Astrocyte (in vitro differentiated cells and primary cell): ENCODE measurements around the gene RANBP2. TPM values are rescaled to one million over a fixed set of nuclear protein-coding genes. Genes with fewer than 3 reads are reported as not detected.
"Not testable (repeated sequence)": the region's sequence is repeated elsewhere in the genome, so short reads cannot be mapped to it uniquely, and the experiment has no call there.

ENCODE experiments used
- DNase-seq: peaks from one replicate; pipeline ENCODE4 v3.0.0-alpha.2; 2010; ENCODE audit warnings: low read depth
- FAIRE-seq: peaks from 2 replicates; lab custom pipeline; 2011; peaks lifted over from hg19 to GRCh38; lab: Jason Lieb, UNC
- H2AFZ ChIP-seq: 2 replicates; pipeline ENCODE4 v1.6.0; 2012; ENCODE audit warnings: low read depth, low read length, inconsistent platforms
- H3K27ac ChIP-seq: 2 replicates; pipeline ENCODE4 v1.5.1; 2011; ENCODE audit warnings: low read depth, low read length, inconsistent platforms
- H3K27me3 ChIP-seq: 2 replicates; pipeline ENCODE4 v1.6.0; 2011; ENCODE audit warnings: low read length, inconsistent platforms; ENCODE audit not compliant: insufficient read depth
- H3K36me3 ChIP-seq: 2 replicates; pipeline ENCODE4 v1.5.1; 2011; ENCODE audit warnings: low read length, inconsistent platforms; ENCODE audit not compliant: insufficient read depth
- H3K4me1 ChIP-seq: 2 replicates; pipeline ENCODE4 v1.5.1; 2011; ENCODE audit warnings: low read length, inconsistent platforms; ENCODE audit not compliant: insufficient read depth
- H3K4me2 ChIP-seq: 2 replicates; pipeline ENCODE4 v1.6.0; 2012; ENCODE audit warnings: low read length, inconsistent platforms
- H3K4me3 ChIP-seq: 2 replicates; pipeline ENCODE4 v1.5.1; 2011; ENCODE audit warnings: low read depth, mild to moderate bottlenecking, low read length, inconsistent platforms; ENCODE audit not compliant: insufficient read depth
- H3K79me2 ChIP-seq: 2 replicates; pipeline ENCODE4 v1.6.0; 2012; ENCODE audit warnings: mild to moderate bottlenecking, low read length, inconsistent platforms; ENCODE audit not compliant: insufficient read depth
- H3K9ac ChIP-seq: 2 replicates; pipeline ENCODE4 v1.6.0; 2012; ENCODE audit warnings: mild to moderate bottlenecking, low read length, inconsistent platforms
- H3K9me3 ChIP-seq: 2 replicates; pipeline ENCODE4 v1.5.1; 2012; ENCODE audit warnings: low read depth, mild to moderate bottlenecking, low read length, inconsistent platforms; ENCODE audit not compliant: insufficient read depth
- H4K20me1 ChIP-seq: 2 replicates; pipeline ENCODE4 v1.6.0; 2012; ENCODE audit warnings: low read length, inconsistent platforms; ENCODE audit not compliant: insufficient read depth
- H3K27ac Mint-ChIP-seq: one replicate; pipeline ENCODE4 v1.8.0; 2021; ENCODE audit warnings: mild to moderate bottlenecking, mixed read lengths; ENCODE audit not compliant: unreplicated experiment
- H3K27me3 Mint-ChIP-seq: one replicate; pipeline ENCODE4 v1.8.0; 2021; ENCODE audit warnings: low read depth, mixed read lengths; ENCODE audit not compliant: unreplicated experiment
- H3K36me3 Mint-ChIP-seq: one replicate; pipeline ENCODE4 v1.8.0; 2021; ENCODE audit warnings: low read depth, mixed read lengths; ENCODE audit not compliant: unreplicated experiment
- H3K4me1 Mint-ChIP-seq: one replicate; pipeline ENCODE4 v1.8.0; 2021; ENCODE audit warnings: low read depth, mixed read lengths; ENCODE audit not compliant: unreplicated experiment
- H3K4me3 Mint-ChIP-seq: one replicate; pipeline ENCODE4 v1.8.0; 2021; ENCODE audit warnings: mild to moderate bottlenecking, moderate library complexity, mixed read lengths; ENCODE audit not compliant: unreplicated experiment
- H3K9me3 Mint-ChIP-seq: one replicate; pipeline ENCODE4 v1.8.0; 2021; ENCODE audit warnings: mild to moderate bottlenecking, mixed read lengths; ENCODE audit not compliant: unreplicated experiment
- EZH2 ChIP-seq: IDR thresholded peaks from 2 replicates; pipeline ENCODE4 v1.6.1; 2012; ENCODE audit warnings: mild to moderate bottlenecking, low read length, inconsistent platforms; ENCODE audit not compliant: insufficient read depth
- total RNA-seq: library from RNA; stranded (reverse); gene quantifications from 2 replicates; pipeline ENCODE4 v1.2.1, GENCODE V29; 2021
- TF ChIP-seq, protein P1 (sequence below): IDR thresholded peaks from 2 replicates; pipeline ENCODE4 v1.5.1; 2011; ENCODE audit warnings: low read depth, mild to moderate bottlenecking, inconsistent platforms, low read length, moderate library complexity; ENCODE audit not compliant: insufficient read depth

The RANBP2 gene
- total RNA-seq, 1 donor from 2014 or later, result 75.4 TPM

DNA sequence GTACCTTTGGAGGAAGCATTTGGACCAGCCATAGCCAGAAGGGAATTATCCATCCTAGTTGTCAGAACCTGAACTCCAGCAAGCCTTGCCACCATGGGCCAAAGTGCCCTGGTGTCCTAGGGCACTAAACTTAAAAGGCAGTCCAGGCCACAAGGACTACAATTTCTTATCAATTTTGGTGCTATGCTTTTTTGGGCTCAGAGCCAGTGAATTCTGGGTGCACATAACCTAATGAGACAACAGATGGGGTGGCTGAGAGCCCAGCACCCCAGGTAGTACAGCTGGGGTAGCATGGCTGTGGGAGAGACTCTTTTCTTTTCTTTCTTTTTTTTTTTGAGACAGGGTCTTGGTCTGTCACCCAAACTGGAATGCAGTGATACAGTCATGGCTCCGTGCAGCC is 14.4 kb upstream of the RANBP2 start:
- Mint-ChIP-seq H3K4me3 (no peak overlapping the region), H3K9me3 (no peaks in the 10 kb centered on the region), H3K36me3 (peaks cover 14% of the 10 kb centered on the region), H3K4me1 (no peaks in the 10 kb centered on the region), H3K27me3 (no peaks in the 10 kb centered on the region), H3K27ac (no peak overlapping the region)
- no peaks in the 10 kb centered on the region for H4K20me1 ChIP-seq
- no peak overlapping the region for H3K9ac ChIP-seq
- H3K4me2 ChIP-seq, result no peak overlapping the region
- FAIRE-seq (no peak), DNase-seq (no peak)
- no peaks in the 10 kb centered on the region for H3K79me2 ChIP-seq
- no peaks in the 10 kb centered on the region for H3K9me3 ChIP-seq
- H3K4me1 ChIP-seq, result no peaks in the 10 kb centered on the region
- H3K27me3 ChIP-seq, result no peaks in the 10 kb centered on the region
- H3K4me3 ChIP-seq, result no peak overlapping the region
- H2AFZ ChIP-seq, result no peak overlapping the region
- H3K36me3 ChIP-seq, result no peaks in the 10 kb centered on the region
- TF ChIP-seq, protein P1, sequence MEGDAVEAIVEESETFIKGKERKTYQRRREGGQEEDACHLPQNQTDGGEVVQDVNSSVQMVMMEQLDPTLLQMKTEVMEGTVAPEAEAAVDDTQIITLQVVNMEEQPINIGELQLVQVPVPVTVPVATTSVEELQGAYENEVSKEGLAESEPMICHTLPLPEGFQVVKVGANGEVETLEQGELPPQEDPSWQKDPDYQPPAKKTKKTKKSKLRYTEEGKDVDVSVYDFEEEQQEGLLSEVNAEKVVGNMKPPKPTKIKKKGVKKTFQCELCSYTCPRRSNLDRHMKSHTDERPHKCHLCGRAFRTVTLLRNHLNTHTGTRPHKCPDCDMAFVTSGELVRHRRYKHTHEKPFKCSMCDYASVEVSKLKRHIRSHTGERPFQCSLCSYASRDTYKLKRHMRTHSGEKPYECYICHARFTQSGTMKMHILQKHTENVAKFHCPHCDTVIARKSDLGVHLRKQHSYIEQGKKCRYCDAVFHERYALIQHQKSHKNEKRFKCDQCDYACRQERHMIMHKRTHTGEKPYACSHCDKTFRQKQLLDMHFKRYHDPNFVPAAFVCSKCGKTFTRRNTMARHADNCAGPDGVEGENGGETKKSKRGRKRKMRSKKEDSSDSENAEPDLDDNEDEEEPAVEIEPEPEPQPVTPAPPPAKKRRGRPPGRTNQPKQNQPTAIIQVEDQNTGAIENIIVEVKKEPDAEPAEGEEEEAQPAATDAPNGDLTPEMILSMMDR, result no peak
- TF ChIP-seq EZH2, result no peak
- H3K27ac ChIP-seq, result no peak overlapping the region

DNA sequence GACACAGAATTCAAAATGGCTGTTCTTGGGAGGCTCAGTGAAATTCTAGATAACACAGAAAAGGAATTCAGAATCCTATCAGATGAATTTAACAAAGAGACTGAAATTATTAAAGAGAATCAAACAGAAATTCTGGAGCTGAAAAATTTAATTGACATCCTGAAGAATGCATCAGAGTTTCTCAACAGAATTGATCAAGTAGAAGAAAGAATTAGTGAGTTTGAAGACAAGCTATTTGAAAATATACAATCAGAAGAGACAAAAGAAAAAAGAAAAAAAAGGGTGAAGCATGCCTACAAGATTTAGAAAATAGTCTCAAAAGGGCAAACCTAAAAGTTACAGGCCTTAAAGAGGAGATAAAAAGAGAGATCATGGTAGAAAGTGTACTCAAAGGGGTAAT is 12.0 kb upstream of the RANBP2 start:
- H3K4me1 Mint-ChIP-seq, result no peaks in the 10 kb centered on the region
- TF ChIP-seq EZH2, result no peak
- TF ChIP-seq, protein P1, result no peak

DNA sequence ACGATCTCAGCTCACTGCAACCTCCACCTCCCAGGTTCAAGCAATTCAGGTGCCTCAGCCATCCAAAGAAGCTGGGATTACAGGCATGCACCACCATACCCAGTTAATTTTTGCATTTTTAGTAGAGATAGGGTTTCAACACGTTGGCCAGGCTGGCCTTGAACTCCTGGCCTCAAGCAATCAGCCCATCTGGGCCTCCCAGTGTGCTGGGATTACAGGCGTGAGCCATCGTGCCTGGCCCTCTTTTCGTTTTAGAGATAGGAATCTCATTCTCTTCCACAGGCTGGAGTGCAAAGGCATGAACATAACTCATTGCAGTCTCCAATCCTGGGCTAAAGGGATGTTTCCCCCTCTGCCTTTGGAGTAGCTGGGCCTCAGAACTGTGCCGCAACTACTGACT is 2.3 kb upstream of the RANBP2 start:
- H3K4me3 Mint-ChIP-seq, H4K20me1 ChIP-seq, H2AFZ ChIP-seq, H3K4me2 ChIP-seq, H3K9me3 ChIP-seq, H3K36me3 Mint-ChIP-seq, H3K27ac ChIP-seq, H3K27me3 ChIP-seq, H3K4me3 ChIP-seq, H3K27ac Mint-ChIP-seq, H3K36me3 ChIP-seq, FAIRE-seq, H3K27me3 Mint-ChIP-seq, H3K4me1 Mint-ChIP-seq, H3K9me3 Mint-ChIP-seq, H3K9ac ChIP-seq, H3K4me1 ChIP-seq, DNase-seq: not testable (repeated sequence)
- H3K79me2 ChIP-seq, result peaks cover 28% of the 10 kb centered on the region

More for the DNA sequence above, 12.0 kb upstream of the RANBP2 start:
- Histone ChIP-seq H2AFZ (no peak overlapping the region), H3K36me3 (no peaks in the 10 kb centered on the region), H3K27me3 (no peaks in the 10 kb centered on the region), H3K4me3 (no peak overlapping the region), H3K79me2 (no peaks in the 10 kb centered on the region), H3K4me1 (no peaks in the 10 kb centered on the region), H3K27ac (no peak overlapping the region), H3K9me3 (no peaks in the 10 kb centered on the region), H3K9ac (no peak overlapping the region), H3K4me2 (no peak overlapping the region), H4K20me1 (no peaks in the 10 kb centered on the region)
- no peak for FAIRE-seq
- H3K4me3 Mint-ChIP-seq, result no peak overlapping the region
- no peak for DNase-seq
- no peaks in the 10 kb centered on the region for H3K27me3 Mint-ChIP-seq
- no peak overlapping the region for H3K27ac Mint-ChIP-seq
- H3K9me3 Mint-ChIP-seq, result no peaks in the 10 kb centered on the region
- H3K36me3 Mint-ChIP-seq, result peaks cover 12% of the 10 kb centered on the region

DNA sequence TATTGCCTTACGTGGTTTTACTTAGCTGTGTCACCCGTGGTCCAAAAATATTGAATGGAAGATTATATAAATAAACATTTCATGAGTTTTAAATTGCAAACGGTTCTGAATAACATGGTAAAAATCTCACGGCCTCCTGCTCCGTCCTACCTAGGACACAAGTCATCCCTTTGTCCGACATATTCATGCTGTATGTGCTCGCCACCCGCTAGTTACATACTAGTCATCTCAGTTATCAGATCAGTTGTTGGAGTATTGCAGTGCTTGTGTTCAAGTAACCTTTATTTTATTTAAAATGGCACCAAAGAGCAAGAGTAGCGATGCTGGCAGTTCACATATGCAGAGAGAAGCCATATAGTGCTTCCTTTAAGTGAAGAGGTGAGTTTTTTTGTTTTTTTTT is 6.8 kb downstream of the RANBP2 start:
- H3K27me3 ChIP-seq, H3K27ac ChIP-seq, H3K36me3 ChIP-seq, H3K36me3 Mint-ChIP-seq, H3K4me2 ChIP-seq, FAIRE-seq, H3K4me3 ChIP-seq, H3K9me3 Mint-ChIP-seq, H3K27me3 Mint-ChIP-seq, H3K9ac ChIP-seq, H3K4me3 Mint-ChIP-seq, H3K27ac Mint-ChIP-seq, H3K9me3 ChIP-seq, H2AFZ ChIP-seq, H3K4me1 Mint-ChIP-seq, H3K4me1 ChIP-seq: not testable (repeated sequence)
- peak; percentile 12 for DNase-seq
- H4K20me1 ChIP-seq, result peaks cover 33% of the 10 kb centered on the region
- peaks cover 79% of the 10 kb centered on the region for H3K79me2 ChIP-seq

DNA sequence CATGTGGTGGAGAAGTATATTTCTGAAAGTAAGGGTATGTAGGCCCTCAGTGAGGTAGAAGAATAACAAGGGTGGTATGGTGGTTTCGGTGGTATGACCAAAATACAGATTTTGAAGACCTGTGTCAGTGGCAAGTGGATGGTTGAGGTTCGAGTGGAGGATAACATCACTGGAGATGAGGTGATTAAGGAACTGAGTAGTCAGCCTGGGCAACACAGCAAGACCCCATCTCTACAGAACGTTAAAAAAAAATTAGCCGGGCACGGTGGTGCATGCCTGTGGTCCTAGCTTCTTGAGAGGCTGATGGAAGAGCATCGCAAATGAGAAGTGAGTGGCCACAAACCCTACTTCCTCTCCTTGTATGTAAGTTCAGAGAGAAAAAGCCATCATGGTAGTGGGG is 15.4 kb downstream of the RANBP2 start:
- H3K36me3 Mint-ChIP-seq, H3K4me1 ChIP-seq, H2AFZ ChIP-seq, H3K9ac ChIP-seq, H3K27me3 ChIP-seq, H3K36me3 ChIP-seq, H3K27me3 Mint-ChIP-seq, H3K4me3 ChIP-seq, H3K4me3 Mint-ChIP-seq, H3K9me3 Mint-ChIP-seq, H4K20me1 ChIP-seq, FAIRE-seq, H3K9me3 ChIP-seq, H3K4me2 ChIP-seq: not testable (repeated sequence)
- H3K79me2 ChIP-seq, result peaks cover 11% of the 10 kb centered on the region
- Mint-ChIP-seq H3K27ac (peak overlapping the region; percentile 82), H3K4me1 (peaks cover 14% of the 10 kb centered on the region)
- H3K27ac ChIP-seq, result peak overlapping the region; percentile 1
- peak; percentile 8 for DNase-seq
